Spleen (tissue), 7 donors: ENCODE measurements around the gene WNT6.

Source experiments
- CTCF ChIP-seq, 11 experiments: fragments of 200-600 bp in 7 of 11; fragments of 450-650 bp in 4 of 11; sonication (generic) in 4 of 11; IDR thresholded peaks in 8 of 11; conservative IDR thresholded peaks in 3 of 11; 1 replicate in 7 of 11; 2 replicates in 4 of 11; pipeline versions ENCODE4 v1.4.0 to v1.8.0; 2016 to 2021; ENCODE audit warnings: antibody characterized with exemption in 11 of 11, inconsistent platforms in 4 of 11, mild to moderate bottlenecking in 1 of 11
- POLR2A ChIP-seq, 3 donors: fragments of 450-650 bp; IDR thresholded peaks; one replicate each; pipeline ENCODE4 v1.5.1; 2017; ENCODE audit warnings: antibody characterized with exemption in 3 of 3, mild to moderate bottlenecking in 1 of 3
- POLR2AphosphoS5 ChIP-seq, 3 donors: sonication (generic); formaldehyde crosslinking; IDR thresholded peaks; one replicate each; pipeline ENCODE4 v1.5.1; 2017; ENCODE audit warnings: antibody characterized with exemption in 3 of 3
- donor health status: DM: no; HTN: no; CAD: no; lungs with moderate emphysema.
- donor health status: DM: no; HTN: no; CAD: no.
- donor health status: DM: no; HTN: no; CAD: no.

- TF ChIP-seq CTCF (IDR thresholded peaks at IDR 0.05 in 8 of 11, conservative IDR thresholded peaks at IDR 0.05 in 3 of 11) (peak in 2 of 11 experiments; percentile 20 to 25), POLR2A (IDR thresholded peaks at IDR 0.05) (no peak), POLR2AphosphoS5 (IDR thresholded peaks at IDR 0.05) (peak; percentile 65 to 76 (median 73))
Observed at GRCh38 chr2:218908721-218909619, 49.4 kb downstream of the WNT6 start.
